Activated CD4-positive, alpha-beta memory T cell treated with anti-CD3 and anti-CD28 coated beads, Interleukin-2, amount 10 ng/mL, durations not matched to agents 7 days and 5 days (primary cell): ENCODE results near the gene NARS2. TPM values are rescaled to one million over a fixed set of nuclear protein-coding genes. Genes with fewer than 3 reads are reported as not detected.
A peak's percentile ranks its signal among the peaks of the same experiment; 100 is the strongest.

Experiments
- CTCF ChIA-PET: fragments of 350-600 bp; sonication (Branson Sonifier 250); formaldehyde crosslinking; loops from one replicate; lab custom pipeline; 2021; ENCODE audit warnings: antibody characterized with exemption, inconsistent platforms; lab: Charles Lee
- POLR2A ChIA-PET: fragments of 350-600 bp; sonication (Branson Sonifier 250); formaldehyde crosslinking; loops from one replicate; lab custom pipeline; 2021; ENCODE audit warnings: antibody characterized with exemption; lab: Charles Lee
- DNase-seq: peaks from one replicate; pipeline ENCODE4 v3.0.0-alpha.2; 2020
- H3K27ac Mint-ChIP-seq: one replicate; pipeline ENCODE4 v1.8.0; 2021; ENCODE audit warnings: mild to moderate bottlenecking, mixed read lengths
- H3K27me3 Mint-ChIP-seq: one replicate; pipeline ENCODE4 v1.8.0; 2021; ENCODE audit warnings: mixed read lengths
- H3K36me3 Mint-ChIP-seq: one replicate; pipeline ENCODE4 v1.8.0; 2021; ENCODE audit warnings: low read depth, mixed read lengths
- H3K4me1 Mint-ChIP-seq: one replicate; pipeline ENCODE4 v1.8.0; 2021; ENCODE audit warnings: mixed read lengths
- H3K4me3 Mint-ChIP-seq: one replicate; pipeline ENCODE4 v1.8.0; 2021; ENCODE audit warnings: mild to moderate bottlenecking, mixed read lengths
- H3K9me3 Mint-ChIP-seq: one replicate; pipeline ENCODE4 v1.8.0; 2021; ENCODE audit warnings: mixed read lengths
- total RNA-seq, 2 experiments: library from RNA; stranded (reverse); gene quantifications; one replicate each; pipeline ENCODE4 v1.2.3, GENCODE V29; 2021

NARS2 gene
- total RNA-seq, 2 experiments from 2014 or later, result 13.4 to 13.9 TPM

DNA sequence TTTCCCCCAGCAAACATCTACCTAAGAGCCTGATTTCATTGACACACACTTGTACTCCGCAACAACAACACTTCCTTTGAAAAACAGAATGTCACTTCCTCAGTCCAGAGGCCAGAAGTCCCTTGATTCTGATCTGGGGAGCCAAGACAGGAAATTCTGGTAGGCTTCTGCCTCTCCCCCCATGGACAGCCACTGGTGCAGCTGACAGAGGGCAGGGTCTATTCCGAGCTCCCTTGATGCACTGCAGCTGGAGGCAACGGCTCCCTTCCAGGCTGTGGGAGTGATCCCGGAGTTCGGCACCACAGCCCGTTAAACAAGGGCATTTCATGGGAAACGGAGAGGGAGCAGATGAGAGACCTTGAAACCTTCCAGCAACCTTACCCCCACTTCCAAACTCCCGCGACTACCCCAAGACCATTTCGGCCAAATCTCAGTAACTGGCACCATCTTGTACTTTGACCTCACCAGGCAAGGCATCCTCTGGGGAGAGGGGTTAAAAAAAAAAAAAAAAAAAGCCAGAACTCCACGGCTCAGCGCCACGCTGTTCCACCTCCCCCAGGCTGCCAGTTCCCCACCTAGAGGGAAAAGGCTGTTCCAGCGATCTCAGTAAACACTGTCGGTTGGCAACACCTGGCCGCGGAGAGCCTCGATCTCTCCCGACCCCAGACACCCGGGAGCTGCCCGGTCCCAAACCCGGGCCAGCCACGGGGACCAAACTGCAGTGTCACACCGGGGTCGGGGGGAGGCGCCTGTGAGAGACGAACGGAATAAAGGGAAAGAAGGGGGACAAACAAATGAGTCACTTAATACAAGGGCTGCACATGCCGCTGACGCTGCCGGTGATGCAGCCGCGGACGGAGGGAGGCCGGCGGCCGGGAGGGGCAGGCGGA is 158.1 kb downstream of the NARS2 start:
- no peaks in the 10 kb centered on the region for H3K9me3 Mint-ChIP-seq
- H3K36me3 Mint-ChIP-seq, result peaks cover 13% of the 10 kb centered on the region
- peak overlapping the region; percentile 95 for H3K4me3 Mint-ChIP-seq
- H3K4me1 Mint-ChIP-seq, result peaks cover 66% of the 10 kb centered on the region
- POLR2A ChIA-PET, result interaction anchor here (0.6 to 4.7 kb wide), 22 partner anchors 8 to 337 kb away, joined by 3 to 59 read pairs (median 6); partner anchors contain the start of genes ALG8, NARS2 and NDUFC2
- CTCF ChIA-PET, result interaction anchor here (0.7 to 8.4 kb wide), 20 partner anchors 8 to 422 kb away, joined by 3 to 85 read pairs (median 4); partner anchors contain the start of genes INTS4, KCTD21 and NARS2
- H3K27ac Mint-ChIP-seq, result peak overlapping the region; percentile 84
- peaks cover 18% of the 10 kb centered on the region for H3K27me3 Mint-ChIP-seq
- DNase-seq, result peak; percentile 86

DNA sequence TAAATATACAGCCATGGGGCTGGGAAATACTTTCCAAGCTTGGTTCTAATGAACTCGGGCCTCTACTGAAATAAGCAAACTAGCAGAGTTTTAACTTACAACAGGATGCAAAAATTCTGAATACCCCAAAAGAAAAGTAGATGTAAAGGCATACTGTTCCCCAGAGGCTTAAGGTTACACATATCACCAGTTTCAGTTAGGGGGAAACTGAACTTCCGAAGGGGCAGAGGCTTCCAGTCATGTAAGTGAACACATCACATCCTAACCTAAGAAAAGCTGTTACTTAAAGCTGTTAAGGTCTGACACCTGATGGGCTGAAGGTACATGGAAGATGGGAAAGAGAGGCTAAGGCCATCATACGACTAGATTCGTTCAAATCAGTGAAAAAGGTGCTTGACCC is 159.3 kb downstream of the NARS2 start:
- Mint-ChIP-seq H3K4me1 (peaks cover 57% of the 10 kb centered on the region), H3K9me3 (no peaks in the 10 kb centered on the region), H3K36me3 (peaks cover 21% of the 10 kb centered on the region), H3K27me3 (peaks cover 18% of the 10 kb centered on the region), H3K4me3 (peak overlapping the region; percentile 95), H3K27ac (peak overlapping the region; percentile 28)
- CTCF ChIA-PET, result interaction anchor here (0.6 to 8.4 kb wide), 16 partner anchors 8 to 227 kb away, joined by 3 to 85 read pairs (median 4); partner anchors contain the start of genes KCTD21, NARS2 and USP35
- no peak for DNase-seq
- POLR2A ChIA-PET, result interaction anchor here (0.9 to 4.7 kb wide), 11 partner anchors 10 to 226 kb away, joined by 3 to 59 read pairs (median 9); partner anchors contain the start of gene NARS2

DNA sequence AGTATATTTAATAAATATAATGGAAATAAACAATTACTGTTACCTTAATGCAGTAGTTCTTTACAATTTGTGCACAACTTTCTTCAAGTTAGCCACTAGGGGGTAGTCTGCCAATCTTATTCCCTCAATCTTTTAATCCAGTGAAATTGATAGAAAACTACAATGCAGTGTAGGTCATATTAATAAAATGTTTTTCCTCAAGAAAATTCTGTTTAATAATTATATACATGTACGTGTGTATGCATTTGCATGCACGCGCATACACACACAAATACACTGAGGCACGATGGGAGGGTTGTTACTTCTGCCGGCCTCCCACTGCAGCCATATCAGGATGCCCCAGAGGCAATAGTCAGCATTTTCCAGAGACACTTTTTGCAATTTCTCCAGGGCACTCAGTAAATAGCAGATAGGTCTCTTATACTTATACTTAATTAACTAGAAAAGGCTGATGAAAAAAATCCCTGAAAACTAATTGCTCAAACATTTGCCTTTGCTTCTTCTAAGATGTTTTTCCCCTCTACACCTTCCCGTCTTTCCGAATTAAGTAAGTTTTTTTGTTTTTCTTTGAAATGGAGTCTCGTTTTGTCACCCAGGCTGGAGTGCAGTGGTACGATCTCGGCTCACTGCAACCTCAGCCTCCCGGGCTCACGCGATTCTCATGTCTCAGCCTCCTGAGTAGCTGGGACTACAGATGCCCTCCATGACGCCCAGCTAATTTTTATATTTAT is 160.2 kb downstream of the NARS2 start:
- Mint-ChIP-seq H3K4me3 (no peak overlapping the region), H3K9me3 (peaks cover 4% of the 10 kb centered on the region), H3K4me1 (peaks cover 51% of the 10 kb centered on the region), H3K27me3 (peaks cover 15% of the 10 kb centered on the region), H3K27ac (no peak overlapping the region), H3K36me3 (peaks cover 28% of the 10 kb centered on the region)
- no peak for DNase-seq
- POLR2A ChIA-PET, result no interaction called here
- CTCF ChIA-PET, result interaction anchor here (0.6 to 8.4 kb wide), 12 partner anchors 10 to 225 kb away, joined by 4 to 85 read pairs (median 6); partner anchors contain the start of genes NARS2 and USP35

DNA sequence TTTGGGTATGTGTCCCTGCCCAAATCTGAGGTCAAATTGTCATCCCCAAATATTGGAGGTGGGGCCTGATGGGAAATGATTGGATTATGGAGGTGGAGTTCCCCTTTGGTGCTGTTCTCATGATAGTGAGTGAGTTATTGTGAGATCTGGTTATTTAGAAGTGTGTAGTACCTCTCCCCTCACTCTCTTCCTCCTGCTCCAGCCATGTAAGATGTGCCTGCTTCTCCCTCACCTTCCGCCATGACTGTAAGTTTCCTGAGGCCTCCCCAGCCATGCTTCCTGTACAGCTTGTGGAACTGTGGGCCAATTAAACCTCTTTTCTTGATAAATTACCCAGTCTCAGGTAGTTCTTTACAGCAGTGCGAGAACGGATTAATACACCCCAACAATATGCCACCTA is 166.0 kb downstream of the NARS2 start:
- ChIA-PET POLR2A (interaction anchor here (1.0 kb wide), 1 partner anchor 9 kb away, joined by 3 read pairs; no protein-coding TSS in a partner anchor), CTCF (no interaction called here)
- peaks cover 2% of the 10 kb centered on the region for H3K27me3 Mint-ChIP-seq
- peaks cover 28% of the 10 kb centered on the region for H3K9me3 Mint-ChIP-seq
- H3K36me3 Mint-ChIP-seq, result peaks cover 64% of the 10 kb centered on the region
- DNase-seq, result no peak
- no peak overlapping the region for H3K4me3 Mint-ChIP-seq
- H3K27ac Mint-ChIP-seq, result no peak overlapping the region
- peaks cover 30% of the 10 kb centered on the region for H3K4me1 Mint-ChIP-seq

DNA sequence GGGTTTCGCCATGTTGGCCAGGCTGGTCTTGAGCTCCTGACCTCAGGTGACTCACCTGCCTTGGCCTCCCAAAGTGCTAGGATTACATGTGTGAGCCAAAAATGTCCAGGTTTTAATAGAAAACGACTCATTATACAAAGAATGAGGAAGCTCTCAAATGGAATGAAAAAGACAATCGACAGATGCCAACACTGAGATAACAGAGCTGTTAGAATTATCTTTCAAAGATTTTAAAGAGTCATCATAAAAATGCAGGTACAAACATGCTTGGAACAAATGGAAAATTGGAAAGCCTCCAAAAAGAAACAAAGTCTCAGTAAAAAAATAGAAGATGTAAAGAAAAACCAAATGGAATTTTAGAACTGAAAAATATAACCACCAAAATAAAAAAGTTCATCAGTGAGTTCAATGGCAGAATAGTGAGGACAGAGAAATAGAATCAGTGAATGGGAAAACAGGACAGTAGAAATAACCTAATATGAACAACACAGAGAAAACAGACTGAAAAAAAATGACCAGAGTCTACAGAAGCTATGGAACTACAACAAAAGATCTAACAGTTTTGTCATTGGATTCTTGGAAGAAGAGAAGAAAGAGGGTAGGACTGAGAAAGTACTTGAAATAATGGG is 168.0 kb downstream of the NARS2 start:
- Mint-ChIP-seq H3K27me3 (peaks cover 2% of the 10 kb centered on the region), H3K27ac (no peak overlapping the region), H3K36me3 (peaks cover 62% of the 10 kb centered on the region), H3K9me3 (peaks cover 28% of the 10 kb centered on the region), H3K4me1 (peaks cover 18% of the 10 kb centered on the region), H3K4me3 (no peak overlapping the region)
- ChIA-PET POLR2A (interaction anchor here (1.6 kb wide), 1 partner anchor 10 kb away, joined by 5 read pairs; no protein-coding TSS in a partner anchor), CTCF (interaction anchor here (0.6 to 1.6 kb wide), 3 partner anchors 9 to 174 kb away, joined by 3 to 5 read pairs (median 3); no protein-coding TSS in a partner anchor)
- no peak for DNase-seq

DNA sequence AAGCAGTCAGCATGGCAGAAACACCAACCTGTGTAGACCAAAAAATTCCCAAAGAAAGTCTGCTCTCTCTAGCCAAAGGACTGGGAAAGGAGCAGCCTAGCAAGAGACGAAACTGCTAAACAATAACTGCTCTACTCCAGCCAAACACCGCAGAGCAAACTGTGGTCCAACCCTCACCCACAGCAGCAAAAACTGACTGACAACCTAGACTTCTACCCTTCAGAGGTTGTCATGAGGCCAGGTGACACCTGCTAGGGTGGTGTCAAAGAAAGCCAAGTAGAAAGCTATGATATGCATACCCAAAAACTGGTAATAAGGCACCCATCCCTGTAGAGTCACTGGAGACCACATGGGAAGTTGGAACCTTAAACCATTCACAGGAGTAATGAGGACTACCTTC is 168.9 kb downstream of the NARS2 start:
- Mint-ChIP-seq H3K9me3 (peaks cover 28% of the 10 kb centered on the region), H3K27me3 (peaks cover 2% of the 10 kb centered on the region), H3K27ac (no peak overlapping the region), H3K4me1 (peaks cover 19% of the 10 kb centered on the region), H3K4me3 (no peak overlapping the region), H3K36me3 (peaks cover 62% of the 10 kb centered on the region)
- POLR2A ChIA-PET, result interaction anchor here (0.7 to 1.6 kb wide), 2 partner anchors 9 to 95 kb away, joined by 3 to 5 read pairs; no protein-coding TSS in a partner anchor
- no peak for DNase-seq
- CTCF ChIA-PET, result no interaction called here

DNA sequence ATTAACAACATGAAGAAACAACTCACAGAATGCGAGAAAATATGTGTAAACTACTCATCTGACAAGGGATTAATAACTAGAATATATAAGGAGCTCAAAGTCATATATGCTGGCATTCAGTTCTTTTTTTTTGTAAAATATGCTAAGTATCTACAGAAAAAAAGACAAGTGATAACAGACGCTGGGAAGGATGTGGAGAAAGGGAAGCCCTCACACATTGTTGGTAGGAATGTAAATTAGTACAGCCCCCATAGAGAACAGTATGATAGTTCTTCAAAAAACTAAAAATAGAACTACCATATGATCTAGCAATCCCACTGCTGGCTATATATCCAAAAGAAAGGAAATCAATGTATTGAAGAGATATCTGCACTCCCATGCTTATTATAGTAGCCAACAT is 170.9 kb downstream of the NARS2 start:
- no peak for DNase-seq
- Mint-ChIP-seq H3K4me3 (no peak overlapping the region), H3K27ac (no peak overlapping the region), H3K9me3 (peaks cover 22% of the 10 kb centered on the region), H3K36me3 (peaks cover 51% of the 10 kb centered on the region), H3K4me1 (peaks cover 23% of the 10 kb centered on the region), H3K27me3 (peaks cover 2% of the 10 kb centered on the region)
- ChIA-PET POLR2A (no interaction called here), CTCF (interaction anchor here (1.2 kb wide), 1 partner anchor 17 kb away, joined by 5 read pairs; no protein-coding TSS in a partner anchor)

DNA sequence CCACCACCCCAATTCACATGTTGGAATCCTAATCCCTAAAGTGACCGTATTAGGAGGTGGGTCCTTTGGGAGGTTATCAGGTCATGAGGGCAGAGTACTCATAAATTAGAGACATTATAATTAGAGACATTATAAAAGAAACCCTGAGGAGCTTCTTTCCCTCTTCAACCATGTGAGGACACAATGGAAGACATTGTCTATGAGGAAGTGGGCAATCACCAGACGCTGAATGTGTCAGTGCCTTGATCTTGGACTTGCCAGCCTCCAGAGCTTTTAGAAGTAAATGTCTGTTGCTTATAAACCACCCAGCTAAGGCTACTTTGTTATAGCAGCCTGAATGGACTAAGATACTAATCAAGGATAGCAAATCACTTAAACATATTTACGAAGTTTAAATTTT is 171.8 kb downstream of the NARS2 start:
- no peak overlapping the region for H3K4me3 Mint-ChIP-seq
- peaks cover 26% of the 10 kb centered on the region for H3K4me1 Mint-ChIP-seq
- POLR2A ChIA-PET, result no interaction called here
- H3K9me3 Mint-ChIP-seq, result peaks cover 15% of the 10 kb centered on the region
- no peak overlapping the region for H3K27ac Mint-ChIP-seq
- CTCF ChIA-PET, result no interaction called here
- peaks cover 2% of the 10 kb centered on the region for H3K27me3 Mint-ChIP-seq
- H3K36me3 Mint-ChIP-seq, result peaks cover 42% of the 10 kb centered on the region
- no peak for DNase-seq

DNA sequence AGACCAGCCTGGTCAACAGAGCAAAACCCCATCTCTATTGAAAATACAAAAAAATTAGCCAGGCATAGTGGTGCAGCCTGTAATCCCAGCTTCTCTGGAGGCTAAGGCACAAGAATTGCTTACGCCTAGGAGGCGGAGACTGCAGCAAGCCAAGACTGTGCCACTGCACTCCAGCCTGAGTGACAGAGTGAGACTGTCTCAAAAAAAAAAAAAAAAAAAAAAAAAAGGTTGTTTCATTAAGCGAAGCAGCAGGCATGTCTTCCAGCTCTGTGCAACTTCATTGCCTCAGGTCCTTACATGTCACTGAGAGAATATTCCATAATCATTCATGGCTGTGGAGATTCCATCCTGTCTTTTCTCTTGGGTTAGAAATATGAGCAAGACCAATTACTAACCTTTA is 174.0 kb downstream of the NARS2 start:
- no peak overlapping the region for H3K4me3 Mint-ChIP-seq
- ChIA-PET CTCF (interaction anchor here (0.9 kb wide), 1 partner anchor 163 kb away, joined by 7 read pairs; no protein-coding TSS in a partner anchor), POLR2A (no interaction called here)
- H3K9me3 Mint-ChIP-seq, result no peaks in the 10 kb centered on the region
- no peak overlapping the region for H3K27ac Mint-ChIP-seq
- peaks cover 23% of the 10 kb centered on the region for H3K36me3 Mint-ChIP-seq
- no peak for DNase-seq
- no peaks in the 10 kb centered on the region for H3K27me3 Mint-ChIP-seq
- H3K4me1 Mint-ChIP-seq, result peaks cover 27% of the 10 kb centered on the region

DNA sequence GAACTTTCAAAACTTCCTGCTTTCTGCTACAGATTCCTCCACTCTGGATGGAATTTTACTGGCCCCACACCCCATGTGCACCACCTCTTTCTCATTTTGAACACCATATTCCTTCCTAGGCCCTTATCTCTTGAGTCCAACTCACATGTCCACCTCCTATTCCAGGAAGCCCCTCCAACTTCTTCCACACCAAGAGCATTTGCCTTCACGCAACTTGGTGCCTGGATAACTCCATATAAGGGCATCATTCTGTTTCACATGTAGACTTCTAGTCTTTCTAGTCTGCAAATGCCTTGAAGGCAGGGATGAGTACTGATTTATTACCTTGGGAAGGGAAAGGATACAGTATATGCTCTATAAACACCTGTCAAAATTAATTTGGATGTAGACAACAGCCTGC is 174.5 kb downstream of the NARS2 start:
- no peak overlapping the region for H3K27ac Mint-ChIP-seq

DNA sequence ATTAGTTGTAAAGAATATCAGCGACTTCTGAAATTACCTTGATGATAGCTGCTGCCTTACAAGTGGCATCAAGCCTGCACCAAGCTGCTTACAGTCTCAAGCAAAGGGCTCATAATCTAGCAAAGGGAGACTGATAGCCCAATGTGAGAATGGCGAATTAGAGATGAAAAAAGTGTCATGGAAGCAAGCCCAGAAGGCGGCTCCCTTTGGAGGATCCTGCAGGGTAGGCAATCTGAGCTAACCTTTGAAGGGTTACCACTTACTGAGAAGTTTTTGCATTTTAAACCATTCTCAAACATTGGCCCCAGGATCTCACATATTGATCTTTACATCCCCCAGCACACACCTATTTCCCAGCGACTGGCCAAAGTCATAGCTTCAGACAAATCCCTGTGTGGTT is 175.5 kb downstream of the NARS2 start:
- no peak overlapping the region for H3K4me3 Mint-ChIP-seq
- POLR2A ChIA-PET, result interaction anchor here (1.1 kb wide), 2 partner anchors 9 to 10 kb away, joined by 3 read pairs; no protein-coding TSS in a partner anchor
- CTCF ChIA-PET, result interaction anchor here (1.0 to 1.7 kb wide), 4 partner anchors 11 to 175 kb away, joined by 3 to 6 read pairs (median 4); partner anchors contain the start of gene GAB2
- no peaks in the 10 kb centered on the region for H3K27me3 Mint-ChIP-seq
- peaks cover 30% of the 10 kb centered on the region for H3K4me1 Mint-ChIP-seq
- no peaks in the 10 kb centered on the region for H3K9me3 Mint-ChIP-seq
- no peak for DNase-seq
- H3K36me3 Mint-ChIP-seq, result peaks cover 25% of the 10 kb centered on the region
- H3K27ac Mint-ChIP-seq, result no peak overlapping the region

More for the DNA sequence above, 174.5 kb downstream of the NARS2 start:
- Mint-ChIP-seq H3K4me1 (peaks cover 30% of the 10 kb centered on the region), H3K4me3 (no peak overlapping the region), H3K36me3 (peaks cover 19% of the 10 kb centered on the region), H3K9me3 (no peaks in the 10 kb centered on the region), H3K27me3 (no peaks in the 10 kb centered on the region)
- ChIA-PET CTCF (interaction anchor here (1.0 kb wide), 1 partner anchor 172 kb away, joined by 3 read pairs; no protein-coding TSS in a partner anchor), POLR2A (no interaction called here)
- DNase-seq, result no peak

DNA sequence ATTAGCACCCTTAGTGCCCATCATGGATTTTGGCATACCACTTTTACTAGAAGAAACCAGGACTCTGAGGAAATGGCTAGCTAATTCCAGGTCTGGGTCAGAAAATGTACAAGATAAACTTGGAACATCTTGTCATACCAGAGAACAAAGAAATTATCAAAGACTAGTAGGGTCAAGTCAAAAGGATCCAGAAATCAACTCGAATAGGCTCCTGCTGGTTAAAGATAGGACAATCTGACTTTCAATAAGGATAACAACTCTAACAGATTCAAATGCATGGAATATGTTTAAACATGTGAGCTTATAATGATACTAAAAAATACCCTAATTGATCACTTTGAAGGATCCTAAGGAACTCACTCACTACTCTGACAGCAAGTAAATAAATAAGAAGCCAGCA is 175.9 kb downstream of the NARS2 start:
- Mint-ChIP-seq H3K4me3 (no peak overlapping the region), H3K9me3 (no peaks in the 10 kb centered on the region), H3K27me3 (no peaks in the 10 kb centered on the region), H3K4me1 (peaks cover 30% of the 10 kb centered on the region), H3K36me3 (peaks cover 24% of the 10 kb centered on the region), H3K27ac (no peak overlapping the region)
- POLR2A ChIA-PET, result interaction anchor here (1.1 kb wide), 2 partner anchors 9 to 10 kb away, joined by 3 read pairs; no protein-coding TSS in a partner anchor
- DNase-seq, result no peak
- CTCF ChIA-PET, result interaction anchor here (1.3 to 1.7 kb wide), 3 partner anchors 12 to 175 kb away, joined by 3 to 6 read pairs (median 4); partner anchors contain the start of gene GAB2
